ENCODE results near the gene NXF1. TPM values are rescaled to one million over a fixed set of nuclear protein-coding genes. Genes with fewer than 3 reads are reported as not detected.

Gene NXF1
- total and polyA plus RNA-seq, 2 of the 13 experiments (the other 11 are each of a cell fraction or from before 2014, with no cell fraction given), result 30.4 to 30.9 TPM

GRCh38 chr11:62786318-62787004, 18.8 kb downstream of the NXF1 start (continued):
- 0 out of 2 replicates have a peak, but pooled peaks have one; percentile 58 for TF ChIP-seq ZNF615 (CRISPR knock-in tag; IDR thresholded peaks at IDR 0.05; ENCODE audit: borderline replicate concordance)
- TF ChIP-seq ISL2 (CRISPR knock-in tag; IDR thresholded peaks at IDR 0.05), result 0 out of 2 replicates have a peak, but pooled peaks have one; percentile 29
- no peak for TF ChIP-seq KMT2B (CRISPR knock-in tag; IDR thresholded peaks at IDR 0.05)
- TF ChIP-seq ZFAT (CRISPR knock-in tag; conservative IDR thresholded peaks at IDR 0.05), result no peak
- TF ChIP-seq LCORL (IDR thresholded peaks at IDR 0.05), result no peak
- peak; percentile 61 for TF ChIP-seq LCORL (CRISPR knock-in tag; IDR thresholded peaks at IDR 0.05)
- no peak for TF ChIP-seq RFXANK (CRISPR knock-in tag; IDR thresholded peaks at IDR 0.05)
- TF ChIP-seq CBX2 (IDR thresholded peaks at IDR 0.05; ENCODE audit: low read depth, low read length), result no peak
- TF ChIP-seq CBX2 (CRISPR knock-in tag; IDR thresholded peaks at IDR 0.05; ENCODE audit: low read depth), result no peak
- 0 out of 2 replicates have a peak, but pooled peaks have one; percentile 9 for TF ChIP-seq ZMYM3 (CRISPR knock-in tag; IDR thresholded peaks at IDR 0.05)
- peak; percentile 55 for TF ChIP-seq YY1 (IDR thresholded peaks at IDR 0.05; ENCODE audit: insufficient read depth, insufficient replicate concordance, low read depth, low read length)
- peak; percentile 69; the same call in 1 of the 2 replicates for TF ChIP-seq SMAD3 (CRISPR knock-in tag; IDR thresholded peaks at IDR 0.05)
- no peak for TF ChIP-seq ZNF367 (CRISPR knock-in tag; IDR thresholded peaks at IDR 0.05; ENCODE audit: borderline replicate concordance)
- TF ChIP-seq, protein P1, sequence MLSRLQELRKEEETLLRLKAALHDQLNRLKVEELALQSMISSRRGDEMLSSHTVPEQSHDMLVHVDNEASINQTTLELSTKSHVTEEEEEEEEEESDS (CRISPR knock-in tag; IDR thresholded peaks at IDR 0.05; ENCODE audit: borderline replicate concordance), result no peak
- TF ChIP-seq NFE2 (CRISPR knock-in tag; IDR thresholded peaks at IDR 0.05), result no peak
- TF ChIP-seq FOXA1 (IDR thresholded peaks at IDR 0.05), result no peak
- no peak for TF ChIP-seq FOXA1 (CRISPR knock-in tag; IDR thresholded peaks at IDR 0.05)
- TF ChIP-seq SRSF4 (IDR thresholded peaks at IDR 0.05; ENCODE audit: low read depth, low read length, poor library complexity, severe bottlenecking), result no peak
- TF ChIP-seq SKI (IDR thresholded peaks at IDR 0.05; ENCODE audit: partially characterized antibody), result no peak
- no peak for TF ChIP-seq NCOA1 (CRISPR knock-in tag; IDR thresholded peaks at IDR 0.05)
- TF ChIP-seq ARNT (IDR thresholded peaks at IDR 0.05), result no peak
- TF ChIP-seq FOXP4 (CRISPR knock-in tag; IDR thresholded peaks at IDR 0.05), result peak; percentile 30; the same call in 1 of the 2 replicates
- TF ChIP-seq ZNF766 (CRISPR knock-in tag; IDR thresholded peaks at IDR 0.05; ENCODE audit: borderline replicate concordance), result no peak
- no peak for TF ChIP-seq SMARCC2 (IDR thresholded peaks at IDR 0.05)
- TF ChIP-seq POLR2AphosphoS2 (IDR thresholded peaks at IDR 0.05; ENCODE audit: low read depth, low read length), result no peak
- TF ChIP-seq, protein P2, sequence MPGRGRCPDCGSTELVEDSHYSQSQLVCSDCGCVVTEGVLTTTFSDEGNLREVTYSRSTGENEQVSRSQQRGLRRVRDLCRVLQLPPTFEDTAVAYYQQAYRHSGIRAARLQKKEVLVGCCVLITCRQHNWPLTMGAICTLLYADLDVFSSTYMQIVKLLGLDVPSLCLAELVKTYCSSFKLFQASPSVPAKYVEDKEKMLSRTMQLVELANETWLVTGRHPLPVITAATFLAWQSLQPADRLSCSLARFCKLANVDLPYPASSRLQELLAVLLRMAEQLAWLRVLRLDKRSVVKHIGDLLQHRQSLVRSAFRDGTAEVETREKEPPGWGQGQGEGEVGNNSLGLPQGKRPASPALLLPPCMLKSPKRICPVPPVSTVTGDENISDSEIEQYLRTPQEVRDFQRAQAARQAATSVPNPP (CRISPR knock-in tag; IDR thresholded peaks at IDR 0.05), result no peak
- TF ChIP-seq TBX2 (CRISPR knock-in tag; IDR thresholded peaks at IDR 0.05; ENCODE audit: borderline replicate concordance), result no peak
- TF ChIP-seq BRD4 (CRISPR knock-in tag; IDR thresholded peaks at IDR 0.05), result peak; percentile 45; the same call in 1 of the 2 replicates
- no peak for TF ChIP-seq ZNF644 (CRISPR knock-in tag; IDR thresholded peaks at IDR 0.05; ENCODE audit: low read depth)
- TF ChIP-seq ZNF75D (CRISPR knock-in tag; IDR thresholded peaks at IDR 0.05; ENCODE audit: borderline replicate concordance), result no peak
- 0 out of 2 replicates have a peak, but pooled peaks have one; percentile 62 for TF ChIP-seq HNRNPL (IDR thresholded peaks at IDR 0.05; ENCODE audit: low read depth, low read length)
- no peak; the same call in 1 of the 2 replicates for TF ChIP-seq ERF (CRISPR knock-in tag; IDR thresholded peaks at IDR 0.05)
